ENCODE measurements around the gene ADAMTSL1. TPM values are rescaled to one million over a fixed set of nuclear protein-coding genes. Genes with fewer than 3 reads are reported as not detected.

The ADAMTSL1 gene
- total and polyA plus RNA-seq, 5 donors from 2014 or later: not detected

- Mint-ChIP-seq H3K4me1 (no peaks in the 10 kb centered on the region), H3K27me3 (no peaks in the 10 kb centered on the region), H3K4me3 (no peak overlapping the region), H3K27ac (no peak overlapping the region), H3K9me3 (peaks cover 0 to 17% (median 3%) of the 10 kb centered on the region in 7 donors), H3K36me3 (no peaks in the 10 kb centered on the region)
- no peaks in the 10 kb centered on the region for H3K4me1 ChIP-seq (ENCODE audit: control insufficient read depth, insufficient read depth, low read length, poor library complexity, severe bottlenecking)
- DNase-seq (no peak), ATAC-seq (ENCODE audit: low read depth in 2 of 2) (no peak)
- H3K9me3 ChIP-seq (ENCODE audit: control insufficient read depth in 2 of 2, low read length in 2 of 2): peaks cover 0 to 4% of the 10 kb centered on the region in 2 experiments
- no peaks in the 10 kb centered on the region for H3K27me3 ChIP-seq (ENCODE audit: control insufficient read depth, insufficient read depth, low read length)
- no peak overlapping the region for H3K4me3 ChIP-seq (ENCODE audit: low read depth, low read length)
- no peak overlapping the region for H3K27ac ChIP-seq (ENCODE audit: insufficient read depth, low read length, poor library complexity, severe bottlenecking)
- no peaks in the 10 kb centered on the region for H3K36me3 ChIP-seq (ENCODE audit: control insufficient read depth, insufficient read depth, low read length)
Observed at GRCh38 chr9:18692268-18692667, 218.3 kb downstream of the ADAMTSL1 start.

DNA sequence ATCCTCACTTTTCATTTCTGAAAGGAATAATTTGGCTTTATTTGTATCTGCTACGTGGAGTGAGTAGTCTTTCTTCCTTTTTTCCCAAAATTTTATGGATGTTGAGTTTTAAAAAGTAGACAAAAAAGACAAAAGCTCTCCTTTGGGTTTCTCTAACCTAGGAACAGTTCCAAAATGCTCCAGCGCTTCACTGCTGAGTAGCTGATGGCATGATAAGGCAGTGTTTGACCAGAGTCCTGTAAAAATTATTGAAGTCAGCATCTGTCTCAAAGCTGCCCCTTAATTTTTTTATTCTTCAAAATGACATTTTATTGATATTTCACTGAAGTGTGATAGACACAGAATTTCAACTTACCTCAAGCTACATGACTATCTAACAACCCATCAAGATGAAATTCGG is 219.0 kb downstream of the ADAMTSL1 start:
- ATAC-seq (ENCODE audit: low read depth in 2 of 2) (no peak), DNase-seq (no peak)
- H3K27me3 ChIP-seq (ENCODE audit: control insufficient read depth, insufficient read depth, low read length): no peaks in the 10 kb centered on the region
- Mint-ChIP-seq H3K27ac (no peak overlapping the region), H3K4me3 (no peak overlapping the region), H3K27me3 (no peaks in the 10 kb centered on the region), H3K9me3 (peaks cover 0 to 17% (median 3%) of the 10 kb centered on the region in 7 donors), H3K4me1 (no peaks in the 10 kb centered on the region), H3K36me3 (no peaks in the 10 kb centered on the region)
- H3K36me3 ChIP-seq (ENCODE audit: control insufficient read depth, insufficient read depth, low read length): no peaks in the 10 kb centered on the region
- H3K9me3 ChIP-seq (ENCODE audit: control insufficient read depth in 2 of 2, low read length in 2 of 2): peaks cover 0 to 4% of the 10 kb centered on the region in 2 experiments
- H3K27ac ChIP-seq (ENCODE audit: insufficient read depth, low read length, poor library complexity, severe bottlenecking): no peak overlapping the region
- H3K4me3 ChIP-seq (ENCODE audit: low read depth, low read length): no peak overlapping the region
- no peaks in the 10 kb centered on the region for H3K4me1 ChIP-seq (ENCODE audit: control insufficient read depth, insufficient read depth, low read length, poor library complexity, severe bottlenecking)

DNA sequence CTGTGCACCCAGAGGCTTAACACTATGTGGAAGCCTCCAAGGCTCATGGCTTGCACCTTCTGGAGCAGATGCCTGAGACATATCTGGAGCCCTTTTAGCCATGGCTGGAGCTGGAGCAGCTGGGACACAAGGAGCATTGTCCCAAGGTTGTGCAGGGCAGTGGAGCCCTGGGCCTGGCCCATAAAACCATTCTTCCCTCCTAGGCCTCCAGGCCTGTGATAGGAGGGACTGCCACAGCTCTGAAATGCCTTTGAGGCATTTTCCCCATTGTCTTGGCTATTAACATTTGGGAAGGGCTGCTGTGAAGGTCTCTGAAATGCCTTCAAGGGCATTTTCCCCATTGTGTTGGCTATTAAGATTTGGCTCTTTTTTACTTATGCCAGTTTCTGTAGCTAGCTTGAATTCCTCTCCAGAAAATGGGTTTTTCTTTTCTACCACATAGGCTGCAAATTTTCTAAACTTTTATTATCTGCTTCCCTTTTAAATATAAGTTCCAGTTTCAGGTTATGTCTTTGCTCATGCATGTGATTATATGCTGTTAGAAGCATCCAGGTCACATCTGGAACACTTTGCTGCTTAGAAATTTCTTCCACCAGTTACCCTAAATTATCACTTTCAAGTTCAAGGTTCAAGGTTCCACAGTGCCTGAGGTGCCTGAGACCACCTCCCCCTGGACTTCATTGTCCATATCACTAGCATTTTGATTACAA is 221.2 kb downstream of the ADAMTSL1 start:
- H3K27ac ChIP-seq (ENCODE audit: insufficient read depth, low read length, poor library complexity, severe bottlenecking): no peak overlapping the region
- Mint-ChIP-seq H3K4me3 (no peak overlapping the region), H3K36me3 (no peaks in the 10 kb centered on the region), H3K27me3 (no peaks in the 10 kb centered on the region), H3K27ac (no peak overlapping the region), H3K9me3 (peaks cover 0 to 18% (median 3%) of the 10 kb centered on the region in 7 donors), H3K4me1 (no peaks in the 10 kb centered on the region)
- no peaks in the 10 kb centered on the region for H3K27me3 ChIP-seq (ENCODE audit: control insufficient read depth, insufficient read depth, low read length)
- no peaks in the 10 kb centered on the region for H3K36me3 ChIP-seq (ENCODE audit: control insufficient read depth, insufficient read depth, low read length)
- H3K4me3 ChIP-seq (ENCODE audit: low read depth, low read length): no peak overlapping the region
- no peaks in the 10 kb centered on the region for H3K4me1 ChIP-seq (ENCODE audit: control insufficient read depth, insufficient read depth, low read length, poor library complexity, severe bottlenecking)
- H3K9me3 ChIP-seq (ENCODE audit: control insufficient read depth in 2 of 2, low read length in 2 of 2): peaks cover 0 to 4% of the 10 kb centered on the region in 2 experiments
- ATAC-seq (ENCODE audit: low read depth in 2 of 2) (no peak), DNase-seq (no peak)

DNA sequence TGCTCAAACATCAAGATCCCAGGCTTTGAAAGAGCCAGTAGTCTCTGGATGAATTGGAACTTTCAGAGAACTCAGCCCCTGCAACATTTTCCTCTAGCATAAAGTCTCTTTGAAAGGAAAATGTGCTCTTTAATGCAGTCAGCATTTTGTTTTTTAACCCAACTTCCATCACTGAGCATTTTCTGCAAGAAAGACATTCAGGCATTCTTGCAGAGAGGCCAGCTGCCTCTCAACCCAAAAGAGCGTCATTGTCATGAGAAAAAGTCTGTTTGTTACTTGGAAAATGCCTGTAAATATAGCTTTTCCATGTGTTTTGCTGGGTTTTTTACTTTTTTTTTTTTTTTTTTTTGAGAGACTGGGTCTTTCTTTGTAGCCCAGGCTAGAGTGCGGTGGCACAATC is 225.0 kb downstream of the ADAMTSL1 start:
- no peaks in the 10 kb centered on the region for H3K4me1 ChIP-seq (ENCODE audit: control insufficient read depth, insufficient read depth, low read length, poor library complexity, severe bottlenecking)
- ATAC-seq (ENCODE audit: low read depth in 2 of 2) (no peak), DNase-seq (no peak)
- Mint-ChIP-seq H3K27ac (no peak overlapping the region), H3K9me3 (peaks cover 0 to 17% (median 6%) of the 10 kb centered on the region in 7 donors), H3K4me1 (no peaks in the 10 kb centered on the region), H3K36me3 (no peaks in the 10 kb centered on the region), H3K27me3 (peaks cover 5% of the 10 kb centered on the region), H3K4me3 (no peak overlapping the region)
- H3K9me3 ChIP-seq (ENCODE audit: control insufficient read depth in 2 of 2, low read length in 2 of 2): peaks cover 0 to 4% of the 10 kb centered on the region in 2 experiments
- H3K36me3 ChIP-seq (ENCODE audit: control insufficient read depth, insufficient read depth, low read length): no peaks in the 10 kb centered on the region
- no peaks in the 10 kb centered on the region for H3K27me3 ChIP-seq (ENCODE audit: control insufficient read depth, insufficient read depth, low read length)
- H3K4me3 ChIP-seq (ENCODE audit: low read depth, low read length): no peak overlapping the region
- H3K27ac ChIP-seq (ENCODE audit: insufficient read depth, low read length, poor library complexity, severe bottlenecking): no peak overlapping the region

- Mint-ChIP-seq H3K27ac (no peak overlapping the region), H3K9me3 (peaks cover 0 to 16% (median 6%) of the 10 kb centered on the region in 7 donors), H3K4me3 (no peak overlapping the region), H3K27me3 (peaks cover 5% of the 10 kb centered on the region), H3K36me3 (no peaks in the 10 kb centered on the region), H3K4me1 (no peaks in the 10 kb centered on the region)
- Histone ChIP-seq H3K9me3 (ENCODE audit: control insufficient read depth in 2 of 2, low read length in 2 of 2) (peaks cover 0 to 2% of the 10 kb centered on the region in 2 experiments), H3K4me3 (ENCODE audit: low read depth, low read length) (no peak overlapping the region), H3K27ac (ENCODE audit: insufficient read depth, low read length, poor library complexity, severe bottlenecking) (no peak overlapping the region), H3K36me3 (ENCODE audit: control insufficient read depth, insufficient read depth, low read length) (no peaks in the 10 kb centered on the region), H3K27me3 (ENCODE audit: control insufficient read depth, insufficient read depth, low read length) (no peaks in the 10 kb centered on the region), H3K4me1 (ENCODE audit: control insufficient read depth, insufficient read depth, low read length, poor library complexity, severe bottlenecking) (no peaks in the 10 kb centered on the region)
- ATAC-seq (ENCODE audit: low read depth in 2 of 2) (no peak), DNase-seq (no peak)
Observed at GRCh38 chr9:18699764-18700163, 225.8 kb downstream of the ADAMTSL1 start.

DNA sequence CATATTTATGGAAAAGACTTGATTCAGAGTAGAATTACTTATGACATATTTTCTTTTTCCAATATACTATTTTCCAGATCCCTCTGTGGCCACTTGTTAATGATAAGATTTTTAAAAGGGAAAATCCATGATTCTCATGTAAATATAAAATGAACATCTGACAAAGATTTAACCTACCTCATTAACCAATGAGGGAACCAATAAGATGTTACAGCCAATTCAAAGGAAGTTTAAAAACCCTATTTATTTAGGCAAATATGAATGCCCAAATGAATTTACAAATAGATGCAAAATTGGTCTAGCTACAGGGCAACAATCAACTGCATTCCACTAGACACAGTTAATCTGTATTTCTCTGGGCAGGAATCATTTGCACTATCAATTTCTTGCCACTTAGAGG is 226.8 kb downstream of the ADAMTSL1 start:
- Histone ChIP-seq H3K27ac (ENCODE audit: insufficient read depth, low read length, poor library complexity, severe bottlenecking) (no peak overlapping the region), H3K4me3 (ENCODE audit: low read depth, low read length) (no peak overlapping the region), H3K36me3 (ENCODE audit: control insufficient read depth, insufficient read depth, low read length) (no peaks in the 10 kb centered on the region), H3K27me3 (ENCODE audit: control insufficient read depth, insufficient read depth, low read length) (no peaks in the 10 kb centered on the region), H3K9me3 (ENCODE audit: control insufficient read depth in 2 of 2, low read length in 2 of 2) (no peaks in the 10 kb centered on the region), H3K4me1 (ENCODE audit: control insufficient read depth, insufficient read depth, low read length, poor library complexity, severe bottlenecking) (no peaks in the 10 kb centered on the region)
- H3K4me3 Mint-ChIP-seq: no peak overlapping the region
- ATAC-seq (ENCODE audit: low read depth in 2 of 2): no peak
- no peak overlapping the region for H3K27ac Mint-ChIP-seq
- no peaks in the 10 kb centered on the region for H3K36me3 Mint-ChIP-seq
- DNase-seq: no peak
- H3K27me3 Mint-ChIP-seq: peaks cover 5% of the 10 kb centered on the region
- H3K4me1 Mint-ChIP-seq: no peaks in the 10 kb centered on the region
- peaks cover 0 to 11% (median 5%) of the 10 kb centered on the region in 7 donors for H3K9me3 Mint-ChIP-seq

DNA sequence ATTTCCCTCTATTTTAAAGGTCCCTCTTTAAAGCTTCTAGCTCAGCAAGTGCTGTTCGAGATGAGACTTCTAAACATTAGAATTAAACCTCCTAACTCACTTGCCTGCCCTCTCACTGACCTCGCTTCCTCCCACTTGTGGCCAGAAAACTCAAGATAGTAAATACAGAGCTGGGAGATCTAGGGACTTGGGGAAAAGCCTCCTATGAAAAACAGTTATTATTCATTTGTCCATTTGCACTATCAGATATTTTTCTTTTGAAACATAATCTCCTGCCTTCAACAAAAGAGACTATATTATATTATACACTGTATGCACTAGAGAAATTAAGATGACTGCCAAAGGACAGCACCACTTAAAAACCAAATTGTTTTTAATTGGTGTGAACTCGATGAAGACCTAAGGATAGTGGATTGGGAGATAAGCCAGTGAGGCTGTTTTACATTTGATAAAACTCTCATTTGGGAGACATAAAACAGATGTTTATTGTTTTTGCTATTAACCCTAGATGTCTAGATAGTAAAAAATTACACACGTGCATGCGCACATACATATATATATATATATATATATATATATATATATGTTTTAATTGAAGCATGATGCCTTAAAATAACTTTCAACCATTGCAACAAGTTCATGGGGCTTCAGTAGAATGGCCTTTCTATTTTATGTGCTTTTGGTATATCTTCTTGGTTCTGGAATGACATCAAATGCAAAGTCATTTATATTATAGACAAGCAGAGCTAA is 229.4 kb downstream of the ADAMTSL1 start:
- Histone ChIP-seq H3K27ac (ENCODE audit: insufficient read depth, low read length, poor library complexity, severe bottlenecking) (no peak overlapping the region), H3K9me3 (ENCODE audit: control insufficient read depth in 2 of 2, low read length in 2 of 2) (no peaks in the 10 kb centered on the region), H3K4me3 (ENCODE audit: low read depth, low read length) (no peak overlapping the region), H3K4me1 (ENCODE audit: control insufficient read depth, insufficient read depth, low read length, poor library complexity, severe bottlenecking) (no peaks in the 10 kb centered on the region), H3K27me3 (ENCODE audit: control insufficient read depth, insufficient read depth, low read length) (no peaks in the 10 kb centered on the region), H3K36me3 (ENCODE audit: control insufficient read depth, insufficient read depth, low read length) (no peaks in the 10 kb centered on the region)
- peaks cover 0 to 4% (median 0%) of the 10 kb centered on the region in 7 donors for H3K9me3 Mint-ChIP-seq
- no peak overlapping the region for H3K4me3 Mint-ChIP-seq
- no peaks in the 10 kb centered on the region for H3K36me3 Mint-ChIP-seq
- no peak for DNase-seq
- no peak overlapping the region for H3K27ac Mint-ChIP-seq
- H3K27me3 Mint-ChIP-seq: peaks cover 5% of the 10 kb centered on the region
- no peaks in the 10 kb centered on the region for H3K4me1 Mint-ChIP-seq
- no peak for ATAC-seq (ENCODE audit: low read depth in 2 of 2)
